H54 (cell line): Measurements from ENCODE around the gene ROR1.
A peak's percentile ranks its signal among the peaks of the same experiment; 100 is the strongest.
"Not testable (repeated sequence)": the region's sequence is repeated elsewhere in the genome, so short reads cannot be mapped to it uniquely, and the experiment has no call there.

Source experiments
- DNase-seq: peaks from one replicate; pipeline ENCODE4 v3.0.0; 2011; ENCODE audit warnings: low spot score, mixed read lengths; ENCODE audit not compliant: insufficient read length
- FAIRE-seq: peaks from 3 replicates; lab custom pipeline; 2011; peaks lifted over from hg19 to GRCh38; lab: Jason Lieb, UNC
- POLR2A ChIP-seq: IDR thresholded peaks from 2 replicates; pipeline ENCODE4 v1.6.1; 2011; ENCODE audit warnings: low read depth, mild to moderate bottlenecking, low read length

The ROR1 gene

DNA sequence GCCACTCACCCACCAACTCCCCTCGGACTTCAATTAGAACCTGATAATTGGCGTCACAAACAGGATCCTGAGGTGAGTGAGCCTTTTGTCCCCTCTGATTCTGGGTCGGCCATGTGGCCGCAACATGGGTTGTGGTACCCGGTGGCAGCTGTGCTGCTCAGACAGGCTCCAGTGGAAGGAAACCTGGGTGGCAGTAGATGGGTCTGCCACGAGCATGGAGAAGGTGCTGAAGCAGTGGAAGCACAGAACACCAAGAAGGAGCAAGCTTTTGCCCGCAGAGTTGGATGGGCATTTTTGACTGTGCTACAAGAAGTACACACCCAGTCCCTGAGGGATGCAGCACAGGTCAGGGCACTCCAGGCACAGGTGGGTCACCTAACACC, 413.1 kb downstream of the ROR1 start:
- FAIRE-seq (no peak), DNase-seq (no peak)
- TF ChIP-seq POLR2A, result no peak

DNA sequence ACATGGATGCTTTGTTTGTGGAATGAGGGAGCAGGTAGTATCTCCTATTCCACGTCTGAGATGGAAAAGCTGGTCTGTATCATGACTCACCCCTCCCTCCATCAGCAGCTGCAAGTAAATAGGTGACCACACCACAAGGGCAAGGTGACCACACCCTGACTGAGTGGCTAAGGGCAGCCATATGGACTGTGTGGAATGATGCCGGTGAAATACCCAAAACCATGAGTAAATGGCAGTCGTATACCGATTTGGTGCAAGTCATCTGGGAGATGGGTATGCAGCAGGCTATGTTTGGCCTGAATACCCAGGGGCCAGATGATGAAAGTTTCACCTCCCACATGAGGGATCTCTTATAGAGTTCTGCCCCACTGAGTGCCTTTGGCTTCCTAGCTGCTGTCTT, 413.8 kb downstream of the ROR1 start:
- DNase-seq (peak; percentile 22), FAIRE-seq (no peak)
- no peak for TF ChIP-seq POLR2A

DNA sequence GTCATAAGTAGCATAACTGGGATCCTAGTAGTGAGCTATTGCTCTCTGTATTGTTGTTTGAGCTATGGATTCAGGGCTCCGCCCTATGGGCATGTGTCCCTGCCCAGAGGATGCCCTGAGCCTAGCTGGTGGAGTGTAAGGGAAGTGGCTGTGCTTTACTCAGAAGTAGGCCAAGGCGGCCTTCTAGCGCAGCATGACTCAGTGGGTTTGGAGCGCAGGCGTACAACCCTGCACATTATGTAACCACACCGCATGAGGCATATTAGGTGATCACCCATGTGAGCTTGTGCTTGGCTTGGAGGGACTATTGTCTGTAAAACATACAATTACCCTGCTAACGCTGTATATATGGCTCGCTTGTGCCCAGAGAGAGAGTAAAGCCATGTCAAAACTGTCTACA, 418.5 kb downstream of the ROR1 start:
- TF ChIP-seq POLR2A, result no peak
- DNase-seq (no peak), FAIRE-seq (no peak)

GRCh38 chr1:64194168-64195080, 420.6 kb downstream of the ROR1 start:
- FAIRE-seq, result no peak
- no peak for DNase-seq
- no peak for TF ChIP-seq POLR2A

DNA sequence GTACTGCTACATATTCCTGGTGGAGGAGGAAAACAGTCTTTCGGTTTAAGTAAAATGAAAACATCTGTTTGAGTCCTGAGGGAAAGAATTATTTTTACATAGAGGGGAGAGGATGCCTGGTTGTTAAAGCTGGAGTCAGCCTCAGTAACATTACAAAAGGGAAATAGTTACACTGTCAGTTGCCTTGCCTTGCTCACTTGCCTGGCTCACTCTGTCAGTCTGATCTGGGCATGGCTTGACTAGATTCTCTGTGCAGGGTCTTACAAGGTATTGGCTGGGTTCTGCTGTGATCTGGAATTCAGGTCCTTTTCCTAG, 421.2 kb downstream of the ROR1 start:
- FAIRE-seq (no peak), DNase-seq (no peak)
- no peak for TF ChIP-seq POLR2A

GRCh38 chr1:64196074-64196870, 422.5 kb downstream of the ROR1 start:
- FAIRE-seq, result no peak
- no peak for DNase-seq
- TF ChIP-seq POLR2A, result no peak

GRCh38 chr1:64197076-64197475, 423.3 kb downstream of the ROR1 start:
- TF ChIP-seq POLR2A, result no peak
- no peak for FAIRE-seq
- DNase-seq, result no peak

GRCh38 chr1:64199154-64199553, 425.3 kb downstream of the ROR1 start:
- no peak for TF ChIP-seq POLR2A
- peak; percentile 69 for FAIRE-seq
- peak; percentile 15 for DNase-seq

DNA sequence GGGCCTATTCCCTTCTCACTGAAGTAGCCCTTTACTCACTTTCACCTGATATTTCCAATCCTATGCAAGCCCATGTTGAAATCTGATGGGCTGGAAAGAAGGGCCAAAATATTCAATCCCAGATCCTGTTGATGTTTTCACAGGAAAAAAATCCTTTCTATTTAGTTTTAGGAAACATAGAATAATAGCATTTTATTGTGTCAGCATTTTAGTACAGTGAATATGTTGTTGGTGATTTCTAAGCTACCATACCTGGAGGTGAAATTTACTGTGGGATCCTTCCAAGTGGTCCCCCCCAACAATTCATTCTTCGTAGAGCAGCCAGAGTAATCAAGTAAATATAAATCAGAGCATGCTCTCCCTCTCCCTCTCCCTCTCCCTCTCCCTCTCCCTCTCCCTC, 426.2 kb downstream of the ROR1 start:
- no peak for TF ChIP-seq POLR2A
- DNase-seq (no peak), FAIRE-seq (no peak)

- DNase-seq, result no peak
- no peak for FAIRE-seq
- no peak for TF ChIP-seq POLR2A
Measured at GRCh38 chr1:64203420-64203819, 429.6 kb downstream of the ROR1 start, which contains the start of gene UBE2U. UBE2U (plus strand) TSS chr1:64203623; CDS start chr1:64204051, 428 bp downstream.

GRCh38 chr1:64209221-64209620, 435.4 kb downstream of the ROR1 start:
- no peak for TF ChIP-seq POLR2A
- DNase-seq (no peak), FAIRE-seq (no peak)

DNA sequence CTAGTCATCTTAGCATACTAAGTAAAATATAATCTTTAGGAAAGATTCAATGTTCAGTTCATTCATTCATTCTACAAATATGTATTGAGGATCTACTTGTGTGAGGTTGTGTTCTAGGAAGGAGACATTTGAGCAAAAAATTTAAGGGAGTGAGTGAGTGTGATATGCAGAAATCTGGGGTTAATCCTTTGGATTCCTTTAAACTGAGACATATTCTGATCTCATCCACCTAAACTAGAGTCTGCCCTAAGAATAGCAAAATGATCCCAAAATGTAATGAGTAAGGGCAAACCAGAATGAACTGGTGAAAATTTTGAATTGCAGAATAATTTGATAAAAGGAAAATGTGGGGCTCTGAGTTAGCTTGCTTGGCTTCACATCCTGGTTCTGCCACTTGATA, 438.2 kb downstream of the ROR1 start:
- FAIRE-seq (peak; percentile 89), DNase-seq (peak; percentile 22)
- TF ChIP-seq POLR2A, result no peak

GRCh38 chr1:64215576-64215975, 441.8 kb downstream of the ROR1 start:
- FAIRE-seq (no peak), DNase-seq (no peak)
- no peak for TF ChIP-seq POLR2A

- DNase-seq (no peak), FAIRE-seq (no peak)
- TF ChIP-seq POLR2A, result no peak
Measured at GRCh38 chr1:64220241-64220640, 446.4 kb downstream of the ROR1 start.

- TF ChIP-seq POLR2A, result no peak
- peak; percentile 88 for FAIRE-seq
- DNase-seq, result peak; percentile 34
Measured at GRCh38 chr1:64223329-64224151, 449.7 kb downstream of the ROR1 start.

DNA sequence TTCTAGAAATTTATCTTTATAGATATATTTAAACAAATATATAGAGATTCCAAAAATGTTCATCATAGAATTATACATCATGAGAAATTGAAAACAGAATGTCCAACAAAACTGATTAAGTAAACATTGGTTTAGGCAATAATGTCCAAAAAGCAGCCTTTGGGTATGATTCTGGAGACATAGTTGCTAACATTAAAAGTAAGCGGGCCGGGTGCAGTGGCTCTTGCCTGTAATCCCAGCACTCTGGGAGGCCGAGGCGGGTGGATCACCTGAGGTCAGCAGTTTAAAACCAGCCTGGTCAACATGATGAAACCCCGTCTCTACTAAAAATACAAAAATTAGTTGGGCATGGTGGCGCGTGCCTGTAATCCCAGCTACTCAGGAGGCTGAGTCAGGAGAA, 450.4 kb downstream of the ROR1 start:
- not testable (repeated sequence) for DNase-seq, FAIRE-seq
